GM10847 (cell line): ENCODE measurements around the gene ATP10B.

Experiments
- POLR2A ChIP-seq: IDR thresholded peaks from 2 replicates; pipeline ENCODE4 v1.6.1; 2011; ENCODE audit not compliant: insufficient read length; ENCODE audit errors: extremely low read depth

ATP10B gene

GRCh38 chr5:160852049-160852448 lies at the start of gene ATP10B:
ATP10B (minus strand) TSS chr5:160852211; CDS start chr5:160688074, 164,137 bp downstream.
- no peak for TF ChIP-seq POLR2A

- TF ChIP-seq POLR2A, result no peak
These were observed 49.6 kb upstream of the ATP10B start for GRCh38 chr5:160901656-160902055.

- no peak for TF ChIP-seq POLR2A
These were observed 47.7 kb upstream of the ATP10B start for GRCh38 chr5:160899735-160900134.

- no peak for TF ChIP-seq POLR2A
These were observed 35.8 kb upstream of the ATP10B start for GRCh38 chr5:160887780-160888179.

GRCh38 chr5:160869989-160870521 lies 18.0 kb upstream of the ATP10B start:
- TF ChIP-seq POLR2A, result no peak

GRCh38 chr5:160867976-160868375 lies 16.0 kb upstream of the ATP10B start:
- no peak for TF ChIP-seq POLR2A

GRCh38 chr5:160851451-160851850 lies 560 bp downstream of the ATP10B start:
- TF ChIP-seq POLR2A, result no peak

- no peak for TF ChIP-seq POLR2A
These were observed 1.6 kb downstream of the ATP10B start for GRCh38 chr5:160850421-160850820.

GRCh38 chr5:160847526-160848085 lies 4.4 kb downstream of the ATP10B start:
- TF ChIP-seq POLR2A, result no peak

GRCh38 chr5:160846642-160847041 lies 5.4 kb downstream of the ATP10B start:
- no peak for TF ChIP-seq POLR2A

GRCh38 chr5:160844177-160844576 lies 7.8 kb downstream of the ATP10B start:
- TF ChIP-seq POLR2A, result no peak

- no peak for TF ChIP-seq POLR2A
These were observed 8.8 kb downstream of the ATP10B start for GRCh38 chr5:160843240-160843639.

- TF ChIP-seq POLR2A, result no peak
These were observed 14.0 kb downstream of the ATP10B start for GRCh38 chr5:160837749-160838593.

GRCh38 chr5:160837211-160837610 lies 14.8 kb downstream of the ATP10B start:
- TF ChIP-seq POLR2A, result no peak

GRCh38 chr5:160835818-160836528 lies 16.0 kb downstream of the ATP10B start:
- TF ChIP-seq POLR2A, result no peak

GRCh38 chr5:160835376-160835775 lies 16.6 kb downstream of the ATP10B start:
- TF ChIP-seq POLR2A, result no peak
